Stomach (tissue), 4 donors: Measurements from ENCODE around the gene RFTN1.

ENCODE experiments used
- CTCF ChIP-seq, 7 experiments: fragments of 450-650 bp in 4 of 7; fragments of 200-600 bp in 3 of 7; sonication (generic) in 3 of 7; IDR thresholded peaks; one replicate each; pipeline ENCODE4 v1.5.1; 2016 to 2019; ENCODE audit warnings: antibody characterized with exemption in 7 of 7, control low read depth in 2 of 7, mild to moderate bottlenecking in 1 of 7
- EP300 ChIP-seq: sonication (generic); formaldehyde crosslinking; IDR thresholded peaks from one replicate; pipeline ENCODE4 v1.6.1; 2017; ENCODE audit warnings: antibody characterized with exemption
- POLR2A ChIP-seq, 4 donors: fragments of 450-650 bp; IDR thresholded peaks; one replicate each; pipeline ENCODE4 v1.6.1; 2016; ENCODE audit warnings: antibody characterized with exemption in 4 of 4, control low read depth in 2 of 4, mild to moderate bottlenecking in 1 of 4, moderate library complexity in 1 of 4

GRCh38 chr3:16383864-16384263 is 129.6 kb downstream of the RFTN1 start:
- TF ChIP-seq CTCF (IDR thresholded peaks at IDR 0.05): no peak
- no peak for TF ChIP-seq POLR2A (IDR thresholded peaks at IDR 0.05)
- no peak for TF ChIP-seq EP300
